ENCODE data around the gene MRPL58. TPM values are rescaled to one million over a fixed set of nuclear protein-coding genes. Genes with fewer than 3 reads are reported as not detected.
"Not testable (repeated sequence)": the region's sequence is repeated elsewhere in the genome, so short reads cannot be mapped to it uniquely, and the experiment has no call there.

Gene MRPL58
- total RNA-seq, 2 experiments from 2014 or later = 64.6 to 66.5 TPM

DNA sequence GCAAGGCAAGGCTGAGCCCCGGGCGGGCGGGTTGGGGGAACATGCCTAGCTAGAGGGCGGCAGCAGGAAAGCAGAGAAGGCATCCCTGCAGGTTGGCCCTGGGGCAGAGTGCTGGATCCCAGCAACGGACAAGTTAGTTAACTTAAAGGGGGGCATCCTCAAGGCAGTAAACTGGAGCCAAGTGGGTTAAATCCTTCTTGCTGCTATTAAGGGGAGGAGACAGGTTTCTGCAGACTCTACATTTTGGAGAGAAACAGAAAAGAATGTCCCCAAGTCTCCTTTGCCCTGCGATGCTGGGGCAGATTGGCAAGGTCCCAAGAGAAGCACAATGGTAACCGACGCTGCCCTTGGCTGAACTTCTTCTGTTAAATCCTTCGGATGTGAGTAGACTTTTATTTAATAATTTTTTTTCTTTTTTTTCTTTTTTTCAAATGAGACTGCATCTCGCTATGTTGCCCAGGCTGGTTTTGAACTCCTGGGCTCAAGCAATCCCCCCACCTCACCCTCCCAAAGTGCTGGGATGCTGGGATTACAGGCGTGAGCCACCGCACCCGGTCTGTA, 20.3 kb downstream of the MRPL58 start:
- ChIA-PET CTCF (interaction anchor here (0.6 to 1.4 kb wide), 4 partner anchors 20 to 81 kb away, joined by 3 to 6 read pairs (median 4); partner anchors contain the start of gene MRPL58), POLR2A (interaction anchor here (0.6 kb wide), 1 partner anchor 190 kb away, joined by 4 read pairs; no protein-coding TSS in a partner anchor)
- Mint-ChIP-seq H3K4me1 (peaks cover 49% of the 10 kb centered on the region), H3K36me3 (ENCODE audit: low read depth) (peaks cover 10% of the 10 kb centered on the region), H3K27me3 (no peaks in the 10 kb centered on the region), H3K9me3 (ENCODE audit: low read depth) (peaks cover 3% of the 10 kb centered on the region), H3K27ac (no peak overlapping the region), H3K4me3 (peak overlapping the region; percentile 91)
- peak; percentile 1 for ATAC-seq
- intact Hi-C loops (cut with DNase I, micrococcal nuclease) = loop anchor here (1.0 to 10.0 kb wide), 8 partner anchors 20 to 635 kb away; partner anchors contain the start of genes CASKIN2 (in 1 of the 2), MRPL58 (in 1 of the 2), MYO15B (in 1 of the 2) and RECQL5 (in 1 of the 2)
- DNase-seq = no peak

GRCh38 chr17:75033346-75034235, 21.1 kb downstream of the MRPL58 start:
- peak; percentile 95 for DNase-seq
- Mint-ChIP-seq H3K4me1 (peaks cover 49% of the 10 kb centered on the region), H3K36me3 (ENCODE audit: low read depth) (peaks cover 14% of the 10 kb centered on the region), H3K9me3 (ENCODE audit: low read depth) (peaks cover 3% of the 10 kb centered on the region), H3K27me3 (no peaks in the 10 kb centered on the region), H3K27ac (peak overlapping the region; percentile 96), H3K4me3 (peak overlapping the region; percentile 91)
- CTCF ChIA-PET = interaction anchor here (0.7 to 1.4 kb wide), 3 partner anchors 9 to 14 kb away, joined by 4 read pairs; no protein-coding TSS in a partner anchor
- intact Hi-C loops (cut with DNase I, micrococcal nuclease) = loop anchor here (1.0 to 10.0 kb wide), 15 partner anchors 8 to 634 kb away; partner anchors contain the start of genes MRPL58 (in 2 of the 2), ARMC7 (in 1 of the 2), CASKIN2 (in 1 of the 2) and FDXR (in 1 of the 2)
- peak; percentile 40 for ATAC-seq
- POLR2A ChIA-PET = interaction anchor here (0.7 to 1.4 kb wide), 4 partner anchors 21 to 210 kb away, joined by 3 to 4 read pairs (median 4); partner anchors contain the start of gene NUP85

DNA sequence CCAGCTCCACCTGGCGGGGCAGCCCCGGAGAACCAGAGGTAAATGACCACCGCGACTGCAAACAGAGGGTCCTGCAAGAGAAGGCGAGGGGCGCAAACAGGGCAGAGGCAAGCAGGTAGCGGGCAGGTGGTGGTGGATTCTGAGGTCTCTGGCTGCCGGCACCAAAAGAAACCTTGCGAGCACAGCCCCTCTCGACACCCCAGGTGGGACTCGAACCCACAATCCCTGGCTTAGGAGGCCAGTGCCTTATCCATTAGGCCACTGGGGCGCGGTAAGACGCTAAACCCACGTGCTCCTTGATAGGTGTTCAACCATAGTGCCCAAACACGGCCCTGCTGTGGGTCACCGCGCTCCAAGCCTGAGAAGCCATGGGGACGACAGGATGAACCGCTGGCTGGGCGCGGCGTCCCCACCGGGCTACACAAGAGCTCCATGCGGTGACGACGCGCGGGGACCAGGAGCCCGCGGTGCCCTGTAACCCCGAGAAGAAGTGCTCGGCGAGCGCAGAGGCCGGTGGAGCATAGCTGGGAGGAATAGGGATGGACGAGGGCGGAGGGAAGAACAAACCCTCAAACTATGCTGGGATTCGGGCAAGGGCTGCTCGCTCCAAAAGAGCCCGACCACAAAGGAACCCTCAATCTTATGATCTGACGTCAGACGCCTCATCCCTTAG, 21.9 kb downstream of the MRPL58 start:
- H3K4me1 Mint-ChIP-seq = peaks cover 49% of the 10 kb centered on the region
- ATAC-seq (peak; percentile 65), DNase-seq (peak; percentile 96)
- peak overlapping the region; percentile 96 for H3K27ac Mint-ChIP-seq
- ChIA-PET CTCF (interaction anchor here (0.6 to 1.4 kb wide), 10 partner anchors 9 to 174 kb away, joined by 3 to 4 read pairs (median 4); partner anchors contain the start of genes CDR2L and NT5C), POLR2A (interaction anchor here (0.7 to 1.5 kb wide), 7 partner anchors 13 to 359 kb away, joined by 3 to 4 read pairs (median 4); partner anchors contain the start of genes KCTD2 and NUP85)
- H3K27me3 Mint-ChIP-seq = no peaks in the 10 kb centered on the region
- peaks cover 3% of the 10 kb centered on the region for H3K9me3 Mint-ChIP-seq (ENCODE audit: low read depth)
- intact Hi-C loops (cut with DNase I, micrococcal nuclease) = loop anchor here (1.0 to 10.0 kb wide), 14 partner anchors 9 to 633 kb away; partner anchors contain the start of genes ARMC7 (in 1 of the 2), CASKIN2 (in 1 of the 2), FDXR (in 1 of the 2) and GRB2 (in 1 of the 2)
- peak overlapping the region; percentile 91 for H3K4me3 Mint-ChIP-seq
- H3K36me3 Mint-ChIP-seq (ENCODE audit: low read depth) = peaks cover 17% of the 10 kb centered on the region

- intact Hi-C loops (cut with DNase I, micrococcal nuclease) = loop anchor here (10.0 kb wide), 2 partner anchors 148 to 548 kb away; partner anchors contain the start of genes MYO15B (in 1 of the 2) and SUMO2 (in 1 of the 2)
- Mint-ChIP-seq H3K4me1 (peaks cover 44% of the 10 kb centered on the region), H3K27me3 (no peaks in the 10 kb centered on the region)
These were observed 24.3 kb downstream of the MRPL58 start for GRCh38 chr17:75036643-75037268.

DNA sequence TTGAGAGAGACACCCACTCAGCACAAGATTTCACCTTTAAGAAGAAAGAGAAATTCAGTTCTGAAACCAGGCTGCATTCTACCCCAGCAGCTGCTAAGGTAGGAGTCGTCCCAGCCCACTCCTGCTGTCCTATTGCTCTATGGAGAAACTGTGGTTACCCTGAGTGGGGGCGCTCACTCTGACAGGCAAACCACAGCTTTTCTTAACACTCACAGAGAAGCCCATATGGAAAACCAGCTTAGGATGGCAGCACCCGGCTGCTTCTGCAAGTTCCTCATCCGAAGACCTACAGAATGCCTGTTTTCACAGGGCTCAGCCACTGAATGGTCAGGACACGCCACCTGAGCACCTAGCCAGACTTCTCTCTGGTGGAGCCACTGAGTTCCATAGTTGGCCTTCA, 26.8 kb downstream of the MRPL58 start:
- H3K4me3 Mint-ChIP-seq = no peak overlapping the region
- ChIA-PET POLR2A (no interaction called here), CTCF (interaction anchor here (0.7 to 1.2 kb wide), 3 partner anchors 9 to 150 kb away, joined by 3 to 8 read pairs (median 4); no protein-coding TSS in a partner anchor)
- ATAC-seq (no peak), DNase-seq (no peak)
- H3K27me3 Mint-ChIP-seq = no peaks in the 10 kb centered on the region
- no peaks in the 10 kb centered on the region for H3K9me3 Mint-ChIP-seq (ENCODE audit: low read depth)
- intact Hi-C loops (cut with DNase I, micrococcal nuclease) = loop anchor here (10.0 kb wide), 2 partner anchors 146 to 546 kb away; partner anchors contain the start of genes MYO15B (in 1 of the 2) and SUMO2 (in 1 of the 2)
- no peak overlapping the region for H3K27ac Mint-ChIP-seq
- H3K4me1 Mint-ChIP-seq = peaks cover 26% of the 10 kb centered on the region
- H3K36me3 Mint-ChIP-seq (ENCODE audit: low read depth) = peaks cover 37% of the 10 kb centered on the region

More at GRCh38 chr17:75036643-75037268, 24.3 kb downstream of the MRPL58 start:
- peak; percentile 59 for ATAC-seq
- no peaks in the 10 kb centered on the region for H3K9me3 Mint-ChIP-seq (ENCODE audit: low read depth)
- H3K36me3 Mint-ChIP-seq (ENCODE audit: low read depth) = peaks cover 34% of the 10 kb centered on the region
- ChIA-PET CTCF (interaction anchor here (0.6 kb wide), 1 partner anchor 11 kb away, joined by 3 read pairs; no protein-coding TSS in a partner anchor), POLR2A (interaction anchor here (1.6 kb wide), 1 partner anchor 77 kb away, joined by 4 read pairs; no protein-coding TSS in a partner anchor)
- peak overlapping the region; percentile 56 for H3K4me3 Mint-ChIP-seq
- peak; percentile 86 for DNase-seq
- H3K27ac Mint-ChIP-seq = peak overlapping the region; percentile 70

DNA sequence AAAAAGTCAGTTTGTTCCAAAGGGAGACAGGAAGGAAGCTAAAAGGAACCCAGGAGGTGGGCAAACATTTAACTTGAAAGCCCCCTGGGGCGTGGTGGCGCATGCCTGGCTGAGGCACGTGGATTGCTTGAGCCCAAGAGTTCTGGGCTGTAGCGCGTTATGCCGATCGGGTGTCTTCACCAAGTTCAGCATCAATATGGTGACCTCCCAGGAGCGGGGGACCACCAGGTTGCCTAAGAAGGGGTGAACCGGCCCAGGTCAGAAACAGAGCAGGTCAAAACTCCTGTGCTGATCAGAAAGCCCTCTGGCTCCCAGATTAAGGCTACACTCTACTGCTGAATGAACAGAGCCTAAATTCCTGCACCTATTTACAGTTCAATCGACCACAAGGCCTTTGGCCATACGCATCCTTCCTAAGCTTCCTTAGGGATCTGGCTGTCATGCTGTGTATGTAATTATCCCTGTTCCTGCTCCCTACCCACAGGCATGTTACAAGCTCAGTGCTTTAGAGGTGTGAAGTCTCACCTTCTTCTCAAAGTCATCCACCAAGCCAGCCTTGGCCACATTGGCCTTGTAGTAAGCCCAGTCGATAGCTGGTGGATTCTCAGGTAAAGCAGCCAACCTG, 29.3 kb downstream of the MRPL58 start:
- peaks cover 31% of the 10 kb centered on the region for H3K36me3 Mint-ChIP-seq (ENCODE audit: low read depth)
- ATAC-seq (no peak), DNase-seq (no peak)
- intact Hi-C loops (cut with DNase I, micrococcal nuclease) = no loop called here
- ChIA-PET CTCF (interaction anchor here (0.6 to 1.8 kb wide), 6 partner anchors 18 to 160 kb away, joined by 3 to 5 read pairs (median 3); no protein-coding TSS in a partner anchor), POLR2A (no interaction called here)
- no peak overlapping the region for H3K27ac Mint-ChIP-seq
- H3K4me3 Mint-ChIP-seq = no peak overlapping the region
- H3K4me1 Mint-ChIP-seq = peaks cover 20% of the 10 kb centered on the region
- no peaks in the 10 kb centered on the region for H3K9me3 Mint-ChIP-seq (ENCODE audit: low read depth)
- no peaks in the 10 kb centered on the region for H3K27me3 Mint-ChIP-seq

DNA sequence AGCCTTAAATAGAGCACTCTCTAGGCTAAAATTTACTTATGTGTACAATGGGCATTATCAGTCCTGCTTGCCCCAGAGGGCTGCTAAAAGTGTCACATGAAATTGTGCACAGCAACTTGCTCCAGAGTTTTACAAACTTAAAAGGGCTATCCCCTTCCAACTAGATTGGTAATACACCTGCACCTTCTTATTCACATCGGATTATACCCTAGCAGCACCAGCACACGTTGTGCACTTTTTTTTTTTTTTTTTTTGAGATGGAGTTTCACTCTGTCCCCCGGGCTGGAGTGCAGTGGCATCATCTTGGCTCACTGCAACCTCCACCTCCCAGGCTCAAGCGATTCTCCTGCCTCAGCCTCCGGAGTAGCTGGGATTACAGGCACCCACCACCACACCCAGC, 31.3 kb downstream of the MRPL58 start:
- Mint-ChIP-seq H3K36me3 (ENCODE audit: low read depth) (peaks cover 28% of the 10 kb centered on the region), H3K4me1 (peaks cover 26% of the 10 kb centered on the region)
- intact Hi-C loops (cut with DNase I, micrococcal nuclease); H3K27me3 Mint-ChIP-seq; ATAC-seq; H3K27ac Mint-ChIP-seq; H3K9me3 Mint-ChIP-seq (ENCODE audit: low read depth); POLR2A ChIA-PET; DNase-seq; H3K4me3 Mint-ChIP-seq: not testable (repeated sequence)
- CTCF ChIA-PET = interaction anchor here (1.4 kb wide), 1 partner anchor 9 kb away, joined by 4 read pairs; no protein-coding TSS in a partner anchor

DNA sequence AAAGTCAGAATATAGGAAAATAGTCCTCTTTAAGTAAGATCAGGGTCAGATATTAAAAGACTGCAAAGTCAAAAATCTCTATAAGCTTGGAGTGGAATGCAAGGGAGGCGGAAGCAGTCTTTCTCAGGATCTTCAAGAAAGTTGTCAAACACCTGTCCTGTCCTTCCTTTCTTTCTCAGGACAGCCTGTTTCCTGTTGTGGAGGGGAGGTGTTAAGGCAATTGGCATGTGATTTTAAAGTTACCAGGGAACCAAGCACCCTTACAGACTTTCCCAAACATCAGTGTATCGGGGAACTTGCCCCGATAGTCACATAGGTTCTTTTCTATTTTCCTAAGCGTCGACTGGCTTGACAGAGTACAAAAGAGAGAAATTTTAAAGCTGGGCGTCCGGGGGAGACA, 32.2 kb downstream of the MRPL58 start:
- peak overlapping the region; percentile 15 for H3K4me3 Mint-ChIP-seq
- H3K27ac Mint-ChIP-seq = no peak overlapping the region
- intact Hi-C loops (cut with DNase I, micrococcal nuclease) = loop anchor here in 1 of 2 experiments (5.0 kb wide), 2 partner anchors 68 to 163 kb away; partner anchors contain the start of gene NUP85
- DNase-seq (no peak), ATAC-seq (no peak)
- no peaks in the 10 kb centered on the region for H3K9me3 Mint-ChIP-seq (ENCODE audit: low read depth)
- ChIA-PET POLR2A (no interaction called here), CTCF (no interaction called here)
- H3K27me3 Mint-ChIP-seq = no peaks in the 10 kb centered on the region
- H3K4me1 Mint-ChIP-seq = peaks cover 34% of the 10 kb centered on the region
- H3K36me3 Mint-ChIP-seq (ENCODE audit: low read depth) = peaks cover 27% of the 10 kb centered on the region

DNA sequence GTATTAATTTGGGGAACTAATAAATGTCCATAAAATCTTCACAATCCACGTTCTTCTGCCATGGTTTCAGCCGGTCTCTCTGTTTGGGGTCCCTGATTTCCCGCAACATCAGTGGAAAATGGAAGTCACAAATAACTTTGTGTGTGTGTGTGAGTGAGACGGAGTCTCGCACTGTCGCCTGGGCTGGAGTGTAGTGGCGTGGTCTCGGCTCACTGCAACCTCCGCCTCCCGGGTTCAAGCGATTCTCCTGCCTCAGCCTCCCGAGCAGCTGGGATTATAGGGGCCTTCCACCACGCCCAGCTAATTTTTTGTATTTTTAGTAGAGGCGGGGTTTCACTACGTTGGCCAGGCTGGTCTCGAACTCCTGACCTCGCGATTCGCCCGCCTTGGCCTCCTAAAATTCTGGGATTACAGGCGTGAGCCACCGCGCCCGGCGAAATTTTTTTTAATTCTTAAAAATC, 33.5 kb downstream of the MRPL58 start:
- Mint-ChIP-seq H3K27ac (peak overlapping the region; percentile 94), H3K36me3 (ENCODE audit: low read depth) (peaks cover 16% of the 10 kb centered on the region), H3K4me3 (peak overlapping the region; percentile 99), H3K4me1 (peaks cover 37% of the 10 kb centered on the region)
- POLR2A ChIA-PET; H3K9me3 Mint-ChIP-seq (ENCODE audit: low read depth); H3K27me3 Mint-ChIP-seq; DNase-seq; ATAC-seq: not testable (repeated sequence)
- CTCF ChIA-PET = interaction anchor here (0.7 kb wide), 1 partner anchor 86 kb away, joined by 3 read pairs; no protein-coding TSS in a partner anchor
- intact Hi-C loops (cut with DNase I, micrococcal nuclease) = loop anchor here (1.0 to 5.0 kb wide), 6 partner anchors 11 to 243 kb away; partner anchors contain the start of genes CDR2L (in 1 of the 2), NUP85 (in 1 of the 2) and SLC25A19 (in 1 of the 2)
